IMR-90 (cell line): ENCODE results near the gene SHC4.
A peak's percentile ranks its signal among the peaks of the same experiment; 100 is the strongest.

Experiments used
- CEBPB ChIP-seq: IDR thresholded peaks from 2 replicates; pipeline ENCODE4 v1.6.1; 2012; ENCODE audit warnings: low read depth, low read length, improper control_type of control experiment
- CTCF ChIP-seq: conservative IDR thresholded peaks from 2 replicates; pipeline ENCODE4 v1.5.1; 2012; ENCODE audit warnings: mild to moderate bottlenecking, low read depth, low read length, improper control_type of control experiment
- MXI1 ChIP-seq: IDR thresholded peaks from 2 replicates; pipeline ENCODE4 v1.6.1; 2012; ENCODE audit warnings: low read depth, mild to moderate bottlenecking, low read length, moderate library complexity, borderline replicate concordance
- POLR2A ChIP-seq: IDR thresholded peaks from 2 replicates; pipeline ENCODE4 v1.6.1; 2012; ENCODE audit warnings: mild to moderate bottlenecking, low read depth, low read length
- RCOR1 ChIP-seq: IDR thresholded peaks from 2 replicates; pipeline ENCODE4 v1.6.1; 2012; ENCODE audit warnings: mild to moderate bottlenecking, low read length, improper control_type of control experiment; ENCODE audit not compliant: insufficient replicate concordance
- RFX5 ChIP-seq: IDR thresholded peaks from 2 replicates; pipeline ENCODE4 v1.8.0; 2012; ENCODE audit warnings: low read depth, mild to moderate bottlenecking, low read length, moderate library complexity

GRCh38 chr15:48940508-48940907 lies 23.2 kb downstream of the SHC4 start:
- no peak for TF ChIP-seq CTCF
- peak; percentile 56 for TF ChIP-seq CEBPB
- no peak for TF ChIP-seq RCOR1
- no peak for TF ChIP-seq POLR2A
- no peak for TF ChIP-seq RFX5
- peak; percentile 34; the same call in 1 of the 2 replicates for TF ChIP-seq MXI1
